Gastroesophageal sphincter (tissue), 3 donors: ENCODE measurements around the gene EGLN2.

Source experiments
- EP300 ChIP-seq: sonication (generic); formaldehyde crosslinking; IDR thresholded peaks from one replicate; pipeline ENCODE4 v1.6.1; 2017; ENCODE audit warnings: antibody characterized with exemption, mild to moderate bottlenecking
- POLR2A ChIP-seq, 2 donors: fragments of 450-650 bp; IDR thresholded peaks; one replicate each; pipeline ENCODE4 v1.6.1; 2017; ENCODE audit warnings: antibody characterized with exemption in 2 of 2, mild to moderate bottlenecking in 2 of 2, moderate library complexity in 1 of 2
- TF ChIP-seq, protein P1 (sequence below), 4 experiments: fragments of 200-600 bp in 2 of 4; fragments of 450-650 bp in 2 of 4; sonication (generic) in 1 of 4; IDR thresholded peaks; one replicate each; pipeline ENCODE4 v1.5.1; 2017 to 2019; ENCODE audit warnings: antibody characterized with exemption in 4 of 4, mild to moderate bottlenecking in 2 of 4, moderate library complexity in 2 of 4

DNA sequence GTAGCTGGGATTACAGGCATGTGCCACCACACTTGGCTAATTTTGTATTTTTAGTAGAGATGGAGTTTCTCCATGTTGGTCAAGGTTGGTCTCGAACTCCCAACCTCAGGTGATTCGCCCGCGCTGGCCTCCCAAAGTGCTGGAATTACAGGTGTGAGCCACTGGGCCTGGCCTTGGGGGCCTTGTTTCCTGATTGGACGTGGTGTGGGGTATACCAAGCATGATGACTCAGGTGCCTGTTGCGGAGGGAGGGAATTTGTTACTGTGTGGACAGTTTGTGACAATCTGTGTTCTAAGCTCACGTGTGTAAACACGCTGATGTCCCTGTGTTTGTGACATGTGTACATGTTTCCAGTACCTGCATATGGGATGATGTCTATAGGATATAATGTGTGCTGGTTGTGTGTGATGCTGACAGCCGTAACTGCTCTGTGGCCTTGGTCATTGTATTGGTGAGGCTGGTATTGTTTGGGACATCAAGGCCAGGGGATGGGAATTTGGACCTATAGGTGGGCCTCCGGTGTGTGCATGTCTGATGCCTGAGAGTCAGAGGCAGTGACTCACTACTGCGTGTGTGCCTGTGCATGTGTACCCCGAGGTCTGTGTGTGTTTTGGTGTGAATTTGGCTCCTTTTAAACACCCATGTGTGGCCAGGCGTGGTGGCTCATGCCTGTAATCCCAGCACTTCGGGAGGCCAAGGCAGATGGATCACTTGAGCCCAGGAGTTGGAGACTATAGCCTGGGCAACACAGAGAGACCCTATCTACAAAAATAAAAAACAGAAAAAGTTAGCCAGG, 1.6 kb upstream of the EGLN2 start:
- TF ChIP-seq POLR2A (IDR thresholded peaks at IDR 0.05) (no peak), EP300 (no peak)
- TF ChIP-seq, protein P1, sequence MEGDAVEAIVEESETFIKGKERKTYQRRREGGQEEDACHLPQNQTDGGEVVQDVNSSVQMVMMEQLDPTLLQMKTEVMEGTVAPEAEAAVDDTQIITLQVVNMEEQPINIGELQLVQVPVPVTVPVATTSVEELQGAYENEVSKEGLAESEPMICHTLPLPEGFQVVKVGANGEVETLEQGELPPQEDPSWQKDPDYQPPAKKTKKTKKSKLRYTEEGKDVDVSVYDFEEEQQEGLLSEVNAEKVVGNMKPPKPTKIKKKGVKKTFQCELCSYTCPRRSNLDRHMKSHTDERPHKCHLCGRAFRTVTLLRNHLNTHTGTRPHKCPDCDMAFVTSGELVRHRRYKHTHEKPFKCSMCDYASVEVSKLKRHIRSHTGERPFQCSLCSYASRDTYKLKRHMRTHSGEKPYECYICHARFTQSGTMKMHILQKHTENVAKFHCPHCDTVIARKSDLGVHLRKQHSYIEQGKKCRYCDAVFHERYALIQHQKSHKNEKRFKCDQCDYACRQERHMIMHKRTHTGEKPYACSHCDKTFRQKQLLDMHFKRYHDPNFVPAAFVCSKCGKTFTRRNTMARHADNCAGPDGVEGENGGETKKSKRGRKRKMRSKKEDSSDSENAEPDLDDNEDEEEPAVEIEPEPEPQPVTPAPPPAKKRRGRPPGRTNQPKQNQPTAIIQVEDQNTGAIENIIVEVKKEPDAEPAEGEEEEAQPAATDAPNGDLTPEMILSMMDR (IDR thresholded peaks at IDR 0.05) = no peak
